Measurements from ENCODE around the gene PTPRU.

DNA sequence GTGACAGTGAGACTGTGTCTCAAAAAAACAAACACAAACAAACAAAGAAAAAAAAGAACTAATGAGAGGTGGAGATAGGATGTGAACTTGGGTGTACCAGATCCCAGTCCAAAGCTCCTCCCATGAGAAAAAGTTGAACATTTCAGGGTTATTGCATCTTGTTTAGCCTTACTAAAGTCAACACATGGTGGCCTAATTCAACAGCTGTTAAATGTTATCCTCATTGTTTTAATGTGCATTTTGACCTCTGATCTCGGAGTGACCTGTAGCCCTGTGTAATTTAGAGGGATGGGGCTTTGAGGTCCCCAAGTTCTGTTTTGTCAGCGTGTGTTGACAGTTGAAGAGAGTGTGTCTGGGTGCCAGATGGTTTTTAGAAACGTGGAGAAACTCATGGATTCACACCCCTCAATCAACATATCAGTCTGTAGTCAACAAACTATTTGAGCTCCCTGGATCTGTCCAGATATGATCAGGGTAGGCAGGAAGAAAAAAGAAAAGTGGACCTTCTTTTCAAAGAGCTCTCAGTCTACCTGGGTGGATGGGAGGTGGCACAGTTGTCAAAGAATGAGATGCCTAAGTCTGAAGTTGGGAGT is 34.7 kb downstream of the PTPRU start:
- TF ChIP-seq ZFP30 (CRISPR knock-in tag; IDR thresholded peaks at IDR 0.05) (no peak), ZNF565 (CRISPR knock-in tag; conservative IDR thresholded peaks at IDR 0.05; ENCODE audit: low read depth) (no peak), ZC3H10 (CRISPR knock-in tag; IDR thresholded peaks at IDR 0.05) (no peak), TCF4 (CRISPR knock-in tag; IDR thresholded peaks at IDR 0.05; ENCODE audit: borderline replicate concordance) (no peak), ZFP3 (CRISPR knock-in tag; IDR thresholded peaks at IDR 0.05) (no peak), SNAI2 (CRISPR knock-in tag; IDR thresholded peaks at IDR 0.05) (no peak), CSDC2 (CRISPR knock-in tag; IDR thresholded peaks at IDR 0.05) (no peak), GLIS3 (CRISPR knock-in tag; IDR thresholded peaks at IDR 0.05) (no peak), ZNF70 (CRISPR knock-in tag; IDR thresholded peaks at IDR 0.05) (no peak)
- TF ChIP-seq, protein P1, sequence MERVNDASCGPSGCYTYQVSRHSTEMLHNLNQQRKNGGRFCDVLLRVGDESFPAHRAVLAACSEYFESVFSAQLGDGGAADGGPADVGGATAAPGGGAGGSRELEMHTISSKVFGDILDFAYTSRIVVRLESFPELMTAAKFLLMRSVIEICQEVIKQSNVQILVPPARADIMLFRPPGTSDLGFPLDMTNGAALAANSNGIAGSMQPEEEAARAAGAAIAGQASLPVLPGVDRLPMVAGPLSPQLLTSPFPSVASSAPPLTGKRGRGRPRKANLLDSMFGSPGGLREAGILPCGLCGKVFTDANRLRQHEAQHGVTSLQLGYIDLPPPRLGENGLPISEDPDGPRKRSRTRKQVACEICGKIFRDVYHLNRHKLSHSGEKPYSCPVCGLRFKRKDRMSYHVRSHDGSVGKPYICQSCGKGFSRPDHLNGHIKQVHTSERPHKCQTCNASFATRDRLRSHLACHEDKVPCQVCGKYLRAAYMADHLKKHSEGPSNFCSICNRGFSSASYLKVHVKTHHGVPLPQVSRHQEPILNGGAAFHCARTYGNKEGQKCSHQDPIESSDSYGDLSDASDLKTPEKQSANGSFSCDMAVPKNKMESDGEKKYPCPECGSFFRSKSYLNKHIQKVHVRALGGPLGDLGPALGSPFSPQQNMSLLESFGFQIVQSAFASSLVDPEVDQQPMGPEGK (CRISPR knock-in tag; IDR thresholded peaks at IDR 0.05; ENCODE audit: borderline replicate concordance): no peak
- TF ChIP-seq, protein P2, sequence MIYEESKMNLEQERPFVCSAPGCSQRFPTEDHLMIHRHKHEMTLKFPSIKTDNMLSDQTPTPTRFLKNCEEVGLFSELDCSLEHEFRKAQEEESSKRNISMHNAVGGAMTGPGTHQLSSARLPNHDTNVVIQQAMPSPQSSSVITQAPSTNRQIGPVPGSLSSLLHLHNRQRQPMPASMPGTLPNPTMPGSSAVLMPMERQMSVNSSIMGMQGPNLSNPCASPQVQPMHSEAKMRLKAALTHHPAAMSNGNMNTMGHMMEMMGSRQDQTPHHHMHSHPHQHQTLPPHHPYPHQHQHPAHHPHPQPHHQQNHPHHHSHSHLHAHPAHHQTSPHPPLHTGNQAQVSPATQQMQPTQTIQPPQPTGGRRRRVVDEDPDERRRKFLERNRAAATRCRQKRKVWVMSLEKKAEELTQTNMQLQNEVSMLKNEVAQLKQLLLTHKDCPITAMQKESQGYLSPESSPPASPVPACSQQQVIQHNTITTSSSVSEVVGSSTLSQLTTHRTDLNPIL (CRISPR knock-in tag; IDR thresholded peaks at IDR 0.05; ENCODE audit: low read depth): no peak
- TF ChIP-seq, protein P3, sequence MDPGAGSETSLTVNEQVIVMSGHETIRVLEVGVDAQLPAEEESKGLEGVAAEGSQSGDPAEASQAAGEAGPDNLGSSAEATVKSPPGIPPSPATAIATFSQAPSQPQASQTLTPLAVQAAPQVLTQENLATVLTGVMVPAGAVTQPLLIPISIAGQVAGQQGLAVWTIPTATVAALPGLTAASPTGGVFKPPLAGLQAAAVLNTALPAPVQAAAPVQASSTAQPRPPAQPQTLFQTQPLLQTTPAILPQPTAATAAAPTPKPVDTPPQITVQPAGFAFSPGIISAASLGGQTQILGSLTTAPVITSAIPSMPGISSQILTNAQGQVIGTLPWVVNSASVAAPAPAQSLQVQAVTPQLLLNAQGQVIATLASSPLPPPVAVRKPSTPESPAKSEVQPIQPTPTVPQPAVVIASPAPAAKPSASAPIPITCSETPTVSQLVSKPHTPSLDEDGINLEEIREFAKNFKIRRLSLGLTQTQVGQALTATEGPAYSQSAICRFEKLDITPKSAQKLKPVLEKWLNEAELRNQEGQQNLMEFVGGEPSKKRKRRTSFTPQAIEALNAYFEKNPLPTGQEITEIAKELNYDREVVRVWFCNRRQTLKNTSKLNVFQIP (CRISPR knock-in tag; IDR thresholded peaks at IDR 0.05; ENCODE audit: borderline replicate concordance, low read depth): no peak
- TF ChIP-seq, protein P4, sequence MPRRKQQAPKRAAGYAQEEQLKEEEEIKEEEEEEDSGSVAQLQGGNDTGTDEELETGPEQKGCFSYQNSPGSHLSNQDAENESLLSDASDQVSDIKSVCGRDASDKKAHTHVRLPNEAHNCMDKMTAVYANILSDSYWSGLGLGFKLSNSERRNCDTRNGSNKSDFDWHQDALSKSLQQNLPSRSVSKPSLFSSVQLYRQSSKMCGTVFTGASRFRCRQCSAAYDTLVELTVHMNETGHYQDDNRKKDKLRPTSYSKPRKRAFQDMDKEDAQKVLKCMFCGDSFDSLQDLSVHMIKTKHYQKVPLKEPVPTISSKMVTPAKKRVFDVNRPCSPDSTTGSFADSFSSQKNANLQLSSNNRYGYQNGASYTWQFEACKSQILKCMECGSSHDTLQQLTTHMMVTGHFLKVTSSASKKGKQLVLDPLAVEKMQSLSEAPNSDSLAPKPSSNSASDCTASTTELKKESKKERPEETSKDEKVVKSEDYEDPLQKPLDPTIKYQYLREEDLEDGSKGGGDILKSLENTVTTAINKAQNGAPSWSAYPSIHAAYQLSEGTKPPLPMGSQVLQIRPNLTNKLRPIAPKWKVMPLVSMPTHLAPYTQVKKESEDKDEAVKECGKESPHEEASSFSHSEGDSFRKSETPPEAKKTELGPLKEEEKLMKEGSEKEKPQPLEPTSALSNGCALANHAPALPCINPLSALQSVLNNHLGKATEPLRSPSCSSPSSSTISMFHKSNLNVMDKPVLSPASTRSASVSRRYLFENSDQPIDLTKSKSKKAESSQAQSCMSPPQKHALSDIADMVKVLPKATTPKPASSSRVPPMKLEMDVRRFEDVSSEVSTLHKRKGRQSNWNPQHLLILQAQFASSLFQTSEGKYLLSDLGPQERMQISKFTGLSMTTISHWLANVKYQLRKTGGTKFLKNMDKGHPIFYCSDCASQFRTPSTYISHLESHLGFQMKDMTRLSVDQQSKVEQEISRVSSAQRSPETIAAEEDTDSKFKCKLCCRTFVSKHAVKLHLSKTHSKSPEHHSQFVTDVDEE (CRISPR knock-in tag; IDR thresholded peaks at IDR 0.05): no peak

Measured in SK-N-SH treated with all-trans-retinoic acid at 6 μM for 48 hours (cell line).